Activated CD4-positive, CD25-positive, alpha-beta regulatory T cell treated with anti-CD3 and anti-CD28 coated beads, Interleukin-2, amount 50 U/mL, for 72 hours (primary cell): Measurements from ENCODE around the gene IER5L.

Source experiments
- DNase-seq: peaks from one replicate; pipeline ENCODE4 v3.0.0; 2021

Gene IER5L

GRCh38 chr9:129160712-129161533 lies 17.1 kb downstream of the IER5L start:
- DNase-seq, result no peak

GRCh38 chr9:129156163-129156562 lies 21.9 kb downstream of the IER5L start:
- DNase-seq, result no peak

GRCh38 chr9:129154866-129155477 lies 23.1 kb downstream of the IER5L start:
- no peak for DNase-seq

- DNase-seq, result no peak
These were observed 26.6 kb downstream of the IER5L start for GRCh38 chr9:129151469-129151868.

GRCh38 chr9:129150672-129151211 lies 27.3 kb downstream of the IER5L start:
- no peak for DNase-seq

- DNase-seq, result no peak
These were observed 27.9 kb downstream of the IER5L start for GRCh38 chr9:129150122-129150521.

GRCh38 chr9:129149442-129149841 lies 28.6 kb downstream of the IER5L start:
- DNase-seq, result no peak

- DNase-seq, result no peak
These were observed 29.4 kb downstream of the IER5L start for GRCh38 chr9:129148463-129149204.

- DNase-seq, result no peak
These were observed 31.6 kb downstream of the IER5L start for GRCh38 chr9:129146441-129146941.

- no peak for DNase-seq
These were observed 32.2 kb downstream of the IER5L start for GRCh38 chr9:129145841-129146292.

- no peak for DNase-seq
These were observed 32.7 kb downstream of the IER5L start for GRCh38 chr9:129145316-129145715.

- DNase-seq, result peak; percentile 73
These were observed 34.8 kb downstream of the IER5L start for GRCh38 chr9:129143031-129143927.

- no peak for DNase-seq
These were observed 35.7 kb downstream of the IER5L start for GRCh38 chr9:129142138-129142935.

- DNase-seq, result no peak
These were observed 36.7 kb downstream of the IER5L start for GRCh38 chr9:129141066-129142041.

GRCh38 chr9:129140397-129141065 lies 37.5 kb downstream of the IER5L start:
- DNase-seq, result no peak

- DNase-seq, result peak; percentile 70
These were observed 38.1 kb downstream of the IER5L start for GRCh38 chr9:129139993-129140396.

- DNase-seq, result peak; percentile 63
These were observed 38.6 kb downstream of the IER5L start for GRCh38 chr9:129139233-129139992.

- DNase-seq, result no peak
These were observed 39.4 kb downstream of the IER5L start for GRCh38 chr9:129138476-129139232.
